ENCODE data around the gene GEN1. TPM values are rescaled to one million over a fixed set of nuclear protein-coding genes. Genes with fewer than 3 reads are reported as not detected.

The GEN1 gene
- total RNA-seq, 1 donor, result 32.4 TPM

- H3K4me3 ChIP-seq (ENCODE audit: low read depth, low read length), result no peak overlapping the region
- DNase-seq (ENCODE audit: low read depth), result no peak
- TF ChIP-seq, protein P1, sequence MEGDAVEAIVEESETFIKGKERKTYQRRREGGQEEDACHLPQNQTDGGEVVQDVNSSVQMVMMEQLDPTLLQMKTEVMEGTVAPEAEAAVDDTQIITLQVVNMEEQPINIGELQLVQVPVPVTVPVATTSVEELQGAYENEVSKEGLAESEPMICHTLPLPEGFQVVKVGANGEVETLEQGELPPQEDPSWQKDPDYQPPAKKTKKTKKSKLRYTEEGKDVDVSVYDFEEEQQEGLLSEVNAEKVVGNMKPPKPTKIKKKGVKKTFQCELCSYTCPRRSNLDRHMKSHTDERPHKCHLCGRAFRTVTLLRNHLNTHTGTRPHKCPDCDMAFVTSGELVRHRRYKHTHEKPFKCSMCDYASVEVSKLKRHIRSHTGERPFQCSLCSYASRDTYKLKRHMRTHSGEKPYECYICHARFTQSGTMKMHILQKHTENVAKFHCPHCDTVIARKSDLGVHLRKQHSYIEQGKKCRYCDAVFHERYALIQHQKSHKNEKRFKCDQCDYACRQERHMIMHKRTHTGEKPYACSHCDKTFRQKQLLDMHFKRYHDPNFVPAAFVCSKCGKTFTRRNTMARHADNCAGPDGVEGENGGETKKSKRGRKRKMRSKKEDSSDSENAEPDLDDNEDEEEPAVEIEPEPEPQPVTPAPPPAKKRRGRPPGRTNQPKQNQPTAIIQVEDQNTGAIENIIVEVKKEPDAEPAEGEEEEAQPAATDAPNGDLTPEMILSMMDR (IDR thresholded peaks at IDR 0.05; ENCODE audit: insufficient read depth, low read length), result no peak
Measured at GRCh38 chr2:17793296-17793695, 39.4 kb downstream of the GEN1 start.

GRCh38 chr2:17793803-17794354 lies 39.9 kb downstream of the GEN1 start:
- H3K4me3 ChIP-seq (ENCODE audit: low read depth, low read length), result no peak overlapping the region
- TF ChIP-seq, protein P1 (IDR thresholded peaks at IDR 0.05; ENCODE audit: insufficient read depth, low read length), result no peak
- DNase-seq (ENCODE audit: low read depth), result no peak

DNA sequence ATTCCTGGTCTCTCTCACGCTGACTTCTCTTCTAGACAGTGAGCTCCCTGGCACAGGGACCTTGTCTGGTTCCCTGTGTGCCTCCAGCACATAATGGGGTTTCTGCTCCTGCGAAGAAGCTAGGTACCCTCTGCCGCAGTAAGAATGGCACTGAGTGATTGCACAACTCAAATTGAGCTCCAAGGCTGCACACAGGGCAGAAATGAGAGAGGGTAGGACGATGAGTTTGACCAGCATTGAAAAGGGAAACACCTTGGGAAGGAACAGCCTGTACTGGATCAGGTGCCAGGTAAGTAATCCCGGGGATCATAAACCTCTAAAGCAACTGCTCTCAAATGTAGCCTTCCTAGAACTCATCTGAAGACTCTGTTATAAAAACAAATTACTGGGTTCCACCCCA lies 41.4 kb downstream of the GEN1 start:
- DNase-seq (ENCODE audit: low read depth), result no peak

GRCh38 chr2:17798338-17798737 lies 44.4 kb downstream of the GEN1 start:
- TF ChIP-seq, protein P1 (IDR thresholded peaks at IDR 0.05; ENCODE audit: insufficient read depth, low read length), result no peak
- DNase-seq (ENCODE audit: low read depth), result no peak
- no peak overlapping the region for H3K4me3 ChIP-seq (ENCODE audit: low read depth, low read length)

More for the DNA sequence above, 41.4 kb downstream of the GEN1 start:
- no peak overlapping the region for H3K4me3 ChIP-seq (ENCODE audit: low read depth, low read length)
- TF ChIP-seq, protein P1 (IDR thresholded peaks at IDR 0.05; ENCODE audit: insufficient read depth, low read length), result no peak

DNA sequence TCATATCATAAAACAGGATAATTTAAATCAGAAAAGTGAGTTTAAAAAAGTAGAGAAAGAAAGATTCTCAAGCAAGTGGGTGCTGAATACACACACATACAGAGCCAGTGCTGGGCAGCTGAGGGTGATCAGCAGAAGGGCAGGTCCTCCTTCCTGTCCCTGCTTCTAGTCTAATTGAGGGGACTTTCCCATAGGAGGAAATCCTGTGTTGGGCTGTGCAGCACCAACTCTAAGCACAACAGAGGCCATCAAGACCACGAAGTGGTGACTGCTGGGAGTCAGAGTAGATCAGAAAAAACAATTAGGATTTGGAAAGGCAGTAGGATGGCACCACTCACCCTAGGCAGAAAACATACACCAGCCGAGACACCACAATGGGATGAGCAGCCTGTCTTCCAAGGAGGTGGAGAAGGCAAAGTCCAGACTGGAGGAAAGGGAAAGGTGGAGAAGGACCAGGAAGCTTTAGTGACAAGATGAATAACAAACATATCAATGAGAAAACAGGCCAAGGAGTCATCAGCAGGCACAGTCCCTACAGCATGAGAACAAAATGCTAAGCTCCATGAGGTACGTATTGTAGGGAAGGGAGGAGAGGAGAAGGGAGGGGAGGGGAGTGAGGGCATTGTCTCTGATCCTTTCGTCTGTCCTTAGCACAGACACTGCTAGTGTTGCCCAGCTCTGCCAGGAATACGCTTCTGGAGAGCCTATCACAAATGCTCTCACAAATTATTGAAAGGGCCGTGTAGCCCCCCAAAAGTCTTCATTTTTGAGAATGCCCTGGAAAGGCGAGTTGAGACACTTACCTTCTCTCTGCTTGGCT lies 45.6 kb downstream of the GEN1 start:
- no peak overlapping the region for H3K4me3 ChIP-seq (ENCODE audit: low read depth, low read length)
- TF ChIP-seq, protein P1 (IDR thresholded peaks at IDR 0.05; ENCODE audit: insufficient read depth, low read length), result no peak
- no peak for DNase-seq (ENCODE audit: low read depth)

GRCh38 chr2:17800219-17800618 lies 46.3 kb downstream of the GEN1 start:
- no peak for DNase-seq (ENCODE audit: low read depth)
- TF ChIP-seq, protein P1 (IDR thresholded peaks at IDR 0.05; ENCODE audit: insufficient read depth, low read length), result no peak

More at GRCh38 chr2:17800219-17800618, 46.3 kb downstream of the GEN1 start:
- H3K4me3 ChIP-seq (ENCODE audit: low read depth, low read length), result no peak overlapping the region
